ENCODE measurements around the gene RSPRY1. TPM values are rescaled to one million over a fixed set of nuclear protein-coding genes. Genes with fewer than 3 reads are reported as not detected.
"Not testable (repeated sequence)": the region's sequence is repeated elsewhere in the genome, so short reads cannot be mapped to it uniquely, and the experiment has no call there.

The RSPRY1 gene
- total and polyA plus RNA-seq, 4 donors, result 41.2 to 67.7 (median 49.0) TPM

DNA sequence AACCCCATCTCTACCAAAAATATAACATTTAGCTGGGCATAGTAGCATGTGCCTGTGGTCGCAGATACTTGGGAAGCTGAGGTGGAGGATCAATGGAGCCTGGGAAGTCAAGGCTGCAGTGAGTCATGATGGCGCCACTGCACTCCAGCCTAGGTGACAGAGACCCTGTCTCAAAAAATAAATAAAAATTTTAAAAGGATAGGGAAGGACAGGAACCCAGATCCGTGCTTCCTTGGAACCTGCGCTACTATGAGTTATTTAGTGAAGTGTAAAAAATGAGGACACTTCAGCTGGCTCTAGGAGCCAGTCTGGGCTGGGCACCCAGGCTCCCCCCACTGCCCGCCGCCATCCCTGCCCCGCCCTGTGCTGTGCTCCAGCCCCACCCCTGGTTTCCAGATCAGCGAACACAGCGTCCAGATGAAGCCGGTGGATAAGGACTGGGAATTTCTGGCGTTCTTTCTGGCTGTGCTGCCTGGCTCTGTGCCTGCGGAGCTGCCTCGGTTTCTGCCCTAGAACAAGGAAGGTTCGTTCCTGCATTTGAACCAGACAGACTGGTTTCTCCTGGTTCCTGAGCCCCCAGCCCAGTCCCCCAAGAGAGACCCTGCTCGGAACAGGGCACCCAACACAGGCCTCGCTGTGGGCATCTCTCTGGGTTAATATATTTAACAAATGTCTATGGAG is 79.9 kb downstream of the RSPRY1 start:
- Histone ChIP-seq H3K27ac (ENCODE audit: low read depth, low read length) (no peak overlapping the region), H3K27me3 (ENCODE audit: control insufficient read depth, insufficient read depth, low read length) (no peaks in the 10 kb centered on the region), H3K36me3 (ENCODE audit: control insufficient read depth, insufficient read depth, low read length) (no peaks in the 10 kb centered on the region), H3K4me3 (ENCODE audit: low read depth, low read length) (no peak overlapping the region), H3K4me1 (ENCODE audit: control insufficient read depth, insufficient read depth, low read length) (peaks cover 38% of the 10 kb centered on the region), H3K9me3 (ENCODE audit: control insufficient read depth, insufficient read depth, low read length) (no peaks in the 10 kb centered on the region)
- 45% methylated on average over 12 of the region's 16 CpGs for WGBS (ENCODE audit: insufficient coverage)
- no peak for DNase-seq (ENCODE audit: low read depth in 4 of 6, low spot score in 6 of 6)

DNA sequence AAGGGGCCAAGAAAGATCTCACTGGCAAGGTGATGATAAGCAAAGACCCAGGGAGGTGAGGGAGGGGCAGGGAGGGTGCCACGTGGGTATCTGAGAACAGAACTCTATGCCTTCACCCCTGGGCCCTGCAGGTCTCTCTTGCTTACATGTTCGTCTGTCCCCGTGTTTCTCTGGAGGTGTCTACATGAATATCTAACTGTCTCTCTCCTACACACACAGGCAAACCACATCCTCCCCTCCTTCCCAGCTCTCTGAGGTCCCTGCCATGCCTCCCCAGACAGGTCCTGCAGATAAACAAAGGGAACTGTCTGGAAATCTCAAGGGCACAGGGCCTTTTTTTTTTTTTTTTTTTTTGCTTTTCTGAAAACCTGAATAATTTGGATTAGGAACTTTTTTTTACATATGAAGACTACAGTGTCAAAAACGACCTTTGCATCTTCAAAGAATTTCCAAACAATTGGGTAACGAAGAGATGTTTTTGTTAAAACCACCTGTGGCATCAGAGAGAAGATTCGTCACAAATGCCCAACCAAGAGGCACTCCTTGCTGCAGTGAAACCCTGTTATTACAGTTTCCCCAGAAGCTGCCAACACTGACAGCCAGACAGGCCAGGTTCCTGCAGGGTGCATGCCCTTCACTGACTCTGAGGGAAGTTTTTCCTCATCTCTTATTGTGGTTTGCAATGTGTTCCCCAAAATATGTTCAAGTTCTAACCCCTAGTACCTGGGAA is 80.6 kb downstream of the RSPRY1 start:
- DNase-seq (ENCODE audit: low read depth in 4 of 6, low spot score in 6 of 6), result no peak
- Histone ChIP-seq H3K27ac (ENCODE audit: low read depth, low read length) (no peak overlapping the region), H3K4me1 (ENCODE audit: control insufficient read depth, insufficient read depth, low read length) (peaks cover 40% of the 10 kb centered on the region), H3K9me3 (ENCODE audit: control insufficient read depth, insufficient read depth, low read length) (no peaks in the 10 kb centered on the region), H3K27me3 (ENCODE audit: control insufficient read depth, insufficient read depth, low read length) (no peaks in the 10 kb centered on the region), H3K4me3 (ENCODE audit: low read depth, low read length) (no peak overlapping the region), H3K36me3 (ENCODE audit: control insufficient read depth, insufficient read depth, low read length) (no peaks in the 10 kb centered on the region)
- 70% methylated on average over 5 of the region's 6 CpGs for WGBS (ENCODE audit: insufficient coverage)

DNA sequence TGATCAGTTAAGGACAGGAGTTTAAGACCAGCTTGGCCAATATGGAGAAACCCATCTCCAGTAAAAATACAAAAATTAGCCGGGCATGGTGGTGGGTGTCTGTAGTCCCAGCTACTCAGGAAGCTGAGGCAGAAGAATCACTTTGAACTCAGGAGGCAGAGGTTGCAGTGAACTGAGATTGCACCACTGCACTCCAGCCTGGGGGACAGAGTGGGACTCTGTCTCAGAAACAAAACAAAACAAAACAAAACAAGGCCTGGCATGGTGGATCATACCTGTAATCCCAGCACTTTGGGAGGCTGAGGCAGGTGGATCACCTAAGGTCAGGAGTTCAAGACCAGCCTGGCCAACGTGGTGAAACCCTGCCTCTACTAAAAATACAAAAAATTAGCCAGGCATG is 81.2 kb downstream of the RSPRY1 start:
- H3K27ac ChIP-seq (ENCODE audit: low read depth, low read length); H3K9me3 ChIP-seq (ENCODE audit: control insufficient read depth, insufficient read depth, low read length); DNase-seq (ENCODE audit: low read depth in 4 of 6, low spot score in 6 of 6); H3K27me3 ChIP-seq (ENCODE audit: control insufficient read depth, insufficient read depth, low read length); H3K36me3 ChIP-seq (ENCODE audit: control insufficient read depth, insufficient read depth, low read length); H3K4me3 ChIP-seq (ENCODE audit: low read depth, low read length): not testable (repeated sequence)
- no CpG with 5 or more reads among the region's 2 CpGs for WGBS (ENCODE audit: insufficient coverage)
- peaks cover 40% of the 10 kb centered on the region for H3K4me1 ChIP-seq (ENCODE audit: control insufficient read depth, insufficient read depth, low read length)

DNA sequence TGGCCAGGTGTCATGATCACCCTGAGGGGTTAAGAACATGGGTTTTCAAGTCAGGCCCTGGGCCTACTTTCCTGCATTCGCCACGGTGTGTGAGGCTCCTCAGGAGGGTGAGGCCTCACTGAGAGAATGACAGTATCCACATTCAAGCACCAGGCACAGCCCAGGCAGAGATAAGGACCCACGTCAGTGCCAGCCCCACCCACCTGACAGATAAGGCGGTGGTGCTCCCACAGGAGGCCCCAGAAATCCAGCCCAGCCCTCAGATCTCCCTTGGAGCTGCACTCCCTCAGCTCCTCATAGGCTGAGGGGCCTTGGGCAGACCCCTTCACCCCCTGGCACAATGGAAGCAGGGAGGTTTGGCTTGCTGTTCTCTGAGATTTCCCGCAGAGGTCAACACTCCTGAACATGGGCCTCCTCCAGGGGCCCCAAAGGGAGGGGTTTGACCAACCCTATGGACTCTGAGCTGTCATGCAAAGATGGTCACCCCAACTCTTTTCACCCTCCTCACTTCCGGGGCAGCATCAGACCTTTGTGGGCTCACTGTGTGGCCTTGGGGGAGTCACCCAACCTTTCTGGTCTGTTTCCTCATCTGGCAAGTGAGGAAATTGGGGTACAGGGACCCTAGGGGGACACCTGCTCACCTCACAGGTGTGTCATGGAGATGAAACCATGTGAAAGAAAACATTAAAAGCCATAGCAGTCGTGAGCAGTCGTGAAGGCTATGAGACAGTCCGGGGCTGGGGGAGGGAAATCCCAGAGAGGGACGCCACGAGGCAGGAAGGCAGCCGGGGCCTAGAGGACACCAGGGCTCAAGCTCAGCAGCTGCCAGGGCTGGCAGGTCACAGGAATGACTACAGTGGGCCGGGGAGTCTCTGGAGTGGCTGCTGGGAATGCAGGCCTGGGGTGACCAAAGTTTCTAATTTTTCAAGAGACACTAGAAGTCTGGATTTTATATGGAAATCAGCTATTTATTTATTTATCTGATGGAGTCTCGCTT is 83.0 kb downstream of the RSPRY1 start:
- no peaks in the 10 kb centered on the region for H3K27me3 ChIP-seq (ENCODE audit: control insufficient read depth, insufficient read depth, low read length)
- H3K4me1 ChIP-seq (ENCODE audit: control insufficient read depth, insufficient read depth, low read length), result peaks cover 31% of the 10 kb centered on the region
- no peaks in the 10 kb centered on the region for H3K9me3 ChIP-seq (ENCODE audit: control insufficient read depth, insufficient read depth, low read length)
- WGBS (ENCODE audit: insufficient coverage), result 60% methylated on average over 14 of the region's 14 CpGs
- H3K27ac ChIP-seq (ENCODE audit: low read depth, low read length), result no peak overlapping the region
- no peak for DNase-seq (ENCODE audit: low read depth in 4 of 6, low spot score in 6 of 6)
- no peaks in the 10 kb centered on the region for H3K36me3 ChIP-seq (ENCODE audit: control insufficient read depth, insufficient read depth, low read length)
- H3K4me3 ChIP-seq (ENCODE audit: low read depth, low read length), result no peak overlapping the region

DNA sequence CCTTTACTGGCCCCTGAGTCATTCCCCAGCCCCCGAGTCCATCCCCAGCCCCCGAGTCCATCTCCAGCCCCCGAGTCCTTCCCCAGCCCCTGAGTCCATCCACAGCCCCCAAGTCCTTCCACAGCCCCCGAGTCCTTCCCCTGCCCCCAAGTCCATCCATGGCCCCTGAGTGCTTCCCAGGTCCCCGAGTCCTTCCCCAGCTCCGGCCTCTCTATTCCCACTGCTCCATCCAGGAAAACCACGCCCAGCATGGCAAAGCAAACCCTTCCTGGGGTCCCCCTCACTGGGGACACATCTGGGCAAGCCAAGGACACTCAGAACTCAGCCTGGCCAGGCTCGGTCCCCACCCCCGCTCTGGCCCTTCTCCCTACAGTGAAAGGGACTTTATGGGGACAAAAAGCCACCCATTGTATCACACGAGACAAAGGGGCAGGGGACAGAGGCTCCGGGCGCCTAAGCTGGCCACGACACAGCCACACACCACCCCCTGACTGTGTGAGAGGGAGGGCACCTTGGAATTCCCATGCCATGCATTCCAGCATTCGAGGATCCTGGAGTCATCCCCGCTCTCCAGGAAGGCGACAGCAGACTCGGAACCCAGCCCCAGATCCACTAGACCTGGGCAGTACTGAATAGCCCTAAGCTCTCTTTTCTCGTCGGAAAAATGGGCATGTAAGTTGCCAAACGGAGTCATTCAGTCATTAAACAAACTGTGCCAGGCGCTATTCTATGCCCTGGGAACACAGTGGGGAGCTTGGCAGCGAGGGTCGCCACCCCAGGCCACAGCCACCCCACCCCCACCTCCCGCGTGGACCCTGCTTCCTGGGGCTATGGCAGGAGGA is 84.3 kb downstream of the RSPRY1 start:
- Histone ChIP-seq H3K4me3 (ENCODE audit: low read depth, low read length) (no peak overlapping the region), H3K27me3 (ENCODE audit: control insufficient read depth, insufficient read depth, low read length) (no peaks in the 10 kb centered on the region), H3K4me1 (ENCODE audit: control insufficient read depth, insufficient read depth, low read length) (peaks cover 31% of the 10 kb centered on the region), H3K27ac (ENCODE audit: low read depth, low read length) (peak overlapping the region; percentile 40), H3K9me3 (ENCODE audit: control insufficient read depth, insufficient read depth, low read length) (no peaks in the 10 kb centered on the region), H3K36me3 (ENCODE audit: control insufficient read depth, insufficient read depth, low read length) (no peaks in the 10 kb centered on the region)
- peak in 1 of 6 donors; percentile 51 for DNase-seq (ENCODE audit: low read depth in 4 of 6, low spot score in 6 of 6)
- WGBS (ENCODE audit: insufficient coverage), result 53% methylated on average over 17 of the region's 25 CpGs

DNA sequence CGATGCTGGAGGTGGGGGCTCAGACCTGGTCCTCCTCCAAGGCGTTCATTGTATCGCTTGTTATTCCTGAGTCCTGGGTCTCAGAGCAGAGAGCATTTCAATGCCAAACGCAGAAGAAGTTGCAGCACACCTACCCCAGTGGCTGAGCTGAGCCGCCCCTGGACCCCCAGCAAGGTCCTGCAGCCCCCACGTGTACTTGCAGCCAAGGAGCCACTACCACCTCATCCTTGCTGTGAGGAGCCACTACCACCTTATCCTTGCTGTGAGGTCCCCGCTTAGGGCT is 84.9 kb downstream of the RSPRY1 start:
- WGBS (ENCODE audit: insufficient coverage), result 83% methylated on average over 6 of the region's 7 CpGs
- Histone ChIP-seq H3K4me3 (ENCODE audit: low read depth, low read length) (no peak overlapping the region), H3K27me3 (ENCODE audit: control insufficient read depth, insufficient read depth, low read length) (no peaks in the 10 kb centered on the region), H3K27ac (ENCODE audit: low read depth, low read length) (peak overlapping the region; percentile 40), H3K9me3 (ENCODE audit: control insufficient read depth, insufficient read depth, low read length) (no peaks in the 10 kb centered on the region), H3K36me3 (ENCODE audit: control insufficient read depth, insufficient read depth, low read length) (no peaks in the 10 kb centered on the region), H3K4me1 (ENCODE audit: control insufficient read depth, insufficient read depth, low read length) (peaks cover 30% of the 10 kb centered on the region)
- no peak for DNase-seq (ENCODE audit: low read depth in 4 of 6, low spot score in 6 of 6)

DNA sequence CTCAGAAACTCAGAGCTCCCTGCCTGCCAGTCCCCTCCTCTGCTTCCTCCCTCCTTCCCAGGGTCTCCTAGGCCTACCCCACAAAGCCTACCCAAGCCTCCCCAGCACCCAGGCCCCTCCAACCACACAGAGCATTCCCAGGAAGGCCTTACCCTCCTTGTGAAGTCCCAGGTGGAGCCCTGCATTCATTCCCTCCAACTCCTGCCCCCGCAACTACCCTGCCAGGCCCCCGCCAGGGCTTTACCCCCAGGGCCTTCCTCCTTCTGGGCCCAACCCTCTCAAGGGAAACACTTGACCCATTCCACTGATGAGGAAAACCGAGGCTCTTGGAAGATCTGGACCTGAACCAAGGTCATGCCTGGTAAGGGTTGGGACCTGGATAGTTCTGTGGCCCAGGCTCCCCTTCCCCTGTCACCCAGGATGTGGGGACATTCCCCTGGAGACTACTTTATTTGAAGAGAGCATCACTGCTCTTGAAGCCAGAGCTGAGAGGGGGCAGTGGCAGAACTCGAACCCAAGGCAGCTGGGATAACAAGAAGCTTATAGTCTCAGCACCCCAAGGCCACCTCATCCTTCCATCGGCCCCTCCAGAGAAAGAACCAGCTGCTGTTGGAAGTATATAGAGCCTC is 85.9 kb downstream of the RSPRY1 start:
- Histone ChIP-seq H3K4me3 (ENCODE audit: low read depth, low read length) (no peak overlapping the region), H3K27me3 (ENCODE audit: control insufficient read depth, insufficient read depth, low read length) (no peaks in the 10 kb centered on the region), H3K36me3 (ENCODE audit: control insufficient read depth, insufficient read depth, low read length) (no peaks in the 10 kb centered on the region), H3K27ac (ENCODE audit: low read depth, low read length) (no peak overlapping the region), H3K4me1 (ENCODE audit: control insufficient read depth, insufficient read depth, low read length) (peaks cover 25% of the 10 kb centered on the region), H3K9me3 (ENCODE audit: control insufficient read depth, insufficient read depth, low read length) (no peaks in the 10 kb centered on the region)
- no peak for DNase-seq (ENCODE audit: low read depth in 4 of 6, low spot score in 6 of 6)
- 100% methylated on average over 3 of the region's 5 CpGs for WGBS (ENCODE audit: insufficient coverage)

DNA sequence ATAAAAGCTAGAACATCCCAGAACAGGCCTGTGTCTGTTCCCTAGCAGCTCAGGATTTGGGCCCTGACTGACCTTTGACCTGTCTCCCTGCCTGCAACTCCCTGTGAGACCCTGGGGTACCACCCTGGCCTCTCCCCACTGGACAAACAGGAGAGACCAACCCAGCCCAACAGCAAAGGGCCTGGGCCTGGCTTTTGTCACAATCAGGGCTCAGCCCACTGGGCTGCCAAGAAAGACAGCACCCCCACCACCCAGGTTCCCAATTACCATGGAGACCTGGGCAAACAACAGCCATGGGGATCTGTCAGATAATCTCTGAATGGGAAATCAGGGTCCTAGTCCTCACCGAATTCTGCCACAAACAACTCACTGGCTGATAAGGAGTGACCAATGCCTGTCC is 87.2 kb downstream of the RSPRY1 start:
- no peak overlapping the region for H3K4me3 ChIP-seq (ENCODE audit: low read depth, low read length)
- H3K4me1 ChIP-seq (ENCODE audit: control insufficient read depth, insufficient read depth, low read length), result peaks cover 25% of the 10 kb centered on the region
- no CpG with 5 or more reads among the region's 1 CpG for WGBS (ENCODE audit: insufficient coverage)
- no peaks in the 10 kb centered on the region for H3K36me3 ChIP-seq (ENCODE audit: control insufficient read depth, insufficient read depth, low read length)
- no peak overlapping the region for H3K27ac ChIP-seq (ENCODE audit: low read depth, low read length)
- no peaks in the 10 kb centered on the region for H3K9me3 ChIP-seq (ENCODE audit: control insufficient read depth, insufficient read depth, low read length)
- no peaks in the 10 kb centered on the region for H3K27me3 ChIP-seq (ENCODE audit: control insufficient read depth, insufficient read depth, low read length)
- no peak for DNase-seq (ENCODE audit: low read depth in 4 of 6, low spot score in 6 of 6)

DNA sequence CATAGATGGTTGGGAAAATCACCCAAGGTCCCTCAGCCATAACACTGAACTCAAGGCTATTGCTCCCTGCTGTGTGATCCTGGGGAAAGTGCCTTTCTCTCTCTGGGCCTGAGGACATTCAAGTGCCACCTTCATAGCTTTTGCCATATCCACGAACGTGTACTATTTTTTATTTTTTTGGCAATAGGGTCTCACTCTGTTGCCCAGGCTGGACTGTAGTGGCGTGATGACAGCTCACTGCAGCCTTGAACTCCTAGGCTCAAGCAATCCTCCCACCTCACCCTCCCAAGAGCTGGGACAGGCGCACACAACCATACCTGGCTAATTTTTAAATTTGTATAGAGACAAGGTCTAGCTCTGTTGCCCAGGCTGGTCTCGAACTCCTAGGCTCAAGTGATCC is 87.7 kb downstream of the RSPRY1 start:
- H3K4me1 ChIP-seq (ENCODE audit: control insufficient read depth, insufficient read depth, low read length), result peaks cover 23% of the 10 kb centered on the region
- no peak overlapping the region for H3K4me3 ChIP-seq (ENCODE audit: low read depth, low read length)
- H3K27me3 ChIP-seq (ENCODE audit: control insufficient read depth, insufficient read depth, low read length), result no peaks in the 10 kb centered on the region
- DNase-seq (ENCODE audit: low read depth in 4 of 6, low spot score in 6 of 6), result no peak
- H3K9me3 ChIP-seq (ENCODE audit: control insufficient read depth, insufficient read depth, low read length), result no peaks in the 10 kb centered on the region
- H3K27ac ChIP-seq (ENCODE audit: low read depth, low read length), result no peak overlapping the region
- WGBS (ENCODE audit: insufficient coverage), result 75% methylated on average over 2 of the region's 5 CpGs
- H3K36me3 ChIP-seq (ENCODE audit: control insufficient read depth, insufficient read depth, low read length), result no peaks in the 10 kb centered on the region

Data from spinal cord (tissue), 10 donors.